ENCODE measurements around the gene OR2AE1. TPM values are rescaled to one million over a fixed set of nuclear protein-coding genes. Genes with fewer than 3 reads are reported as not detected.

OR2AE1 gene
- total and polyA plus RNA-seq, 9 donors, result 0.57 TPM; not detected in 8

DNA sequence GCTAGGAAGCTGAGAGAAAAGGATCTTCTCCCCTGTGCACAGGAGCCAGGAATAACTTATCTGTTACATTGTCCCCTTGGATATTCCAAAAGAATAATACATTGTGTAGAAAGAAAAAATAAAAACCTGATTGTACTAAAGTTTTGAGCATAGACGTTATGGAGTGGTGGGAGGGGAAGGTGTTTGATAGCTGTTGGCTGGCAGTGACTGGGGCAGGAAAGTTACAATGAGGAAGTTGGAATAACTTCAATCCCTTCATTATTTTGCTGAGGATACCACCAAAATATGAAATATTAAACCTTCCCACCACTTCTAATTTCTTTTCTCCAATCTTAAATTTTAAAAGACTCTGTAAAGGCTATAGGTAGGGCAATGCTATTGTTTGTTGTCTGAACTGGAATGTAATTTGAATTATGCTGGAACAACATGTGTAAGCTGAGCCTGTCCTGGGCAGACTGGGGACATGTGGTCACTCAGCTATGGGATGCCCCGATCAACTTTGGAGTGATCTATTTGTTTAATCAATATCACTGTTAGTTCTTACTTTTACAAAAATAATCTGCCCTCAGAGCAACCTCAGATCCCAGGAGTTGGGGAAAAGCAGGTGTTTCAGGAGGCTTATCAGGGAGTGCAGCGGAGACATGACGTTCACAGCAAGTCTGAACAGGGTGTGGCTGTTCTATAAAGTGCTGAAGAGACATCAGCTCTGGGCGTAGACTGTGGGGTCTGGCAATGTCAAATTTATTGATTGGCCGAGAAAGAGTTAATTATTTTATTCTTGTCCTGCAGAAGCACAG lies 28.2 kb downstream of the OR2AE1 start:
- no peak for DNase-seq
- Histone ChIP-seq H3K27me3 (no peaks in the 10 kb centered on the region), H3K27ac (no peak overlapping the region), H3K36me3 (no peaks in the 10 kb centered on the region), H3K9me3 (no peaks in the 10 kb centered on the region), H3K4me3 (no peak overlapping the region), H3K4me1 (ENCODE audit: insufficient read depth) (no peaks in the 10 kb centered on the region)
- intact Hi-C loops (cut with DNase I), result no loop called here
- WGBS, 3 donors, result 61 to 72% (median 62%) methylated on average over 6 of the region's 6 CpGs
- TF ChIP-seq EP300 (IDR thresholded peaks at IDR 0.05), result no peak
- TF ChIP-seq POLR2A (IDR thresholded peaks at IDR 0.05), result no peak

DNA sequence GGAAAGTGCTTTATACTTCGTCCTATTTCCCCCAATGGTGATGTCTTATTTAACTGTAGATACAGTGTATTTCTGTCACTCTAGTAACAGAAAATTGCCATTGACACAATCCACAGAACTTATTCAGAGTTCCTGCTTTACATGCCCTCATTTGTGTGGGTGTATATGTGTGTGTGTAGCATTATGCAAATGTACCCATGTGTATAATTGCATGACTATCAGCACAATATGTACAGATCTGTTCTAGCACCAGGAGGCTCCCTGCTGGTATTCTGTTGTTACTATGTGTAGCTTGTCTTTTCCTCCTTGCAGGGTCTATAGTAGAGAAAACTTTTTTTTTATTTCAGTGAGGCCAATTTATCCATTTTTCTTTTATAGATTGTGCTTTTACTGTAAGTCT lies 32.5 kb downstream of the OR2AE1 start:
- intact Hi-C loops (cut with DNase I), result no loop called here
- WGBS, 3 donors, result 70 to 77% (median 76%) methylated on average over 1 of the region's 1 CpG

GRCh38 chr7:99843808-99844207 lies 33.0 kb downstream of the OR2AE1 start:
- H3K27me3 ChIP-seq, result no peaks in the 10 kb centered on the region
- intact Hi-C loops (cut with DNase I), result no loop called here

More for the DNA sequence above, 32.5 kb downstream of the OR2AE1 start:
- Histone ChIP-seq H3K9me3 (no peaks in the 10 kb centered on the region), H3K36me3 (no peaks in the 10 kb centered on the region), H3K4me1 (ENCODE audit: insufficient read depth) (no peaks in the 10 kb centered on the region), H3K27ac (no peak overlapping the region), H3K4me3 (no peak overlapping the region), H3K27me3 (no peaks in the 10 kb centered on the region)
- DNase-seq, result no peak
- no peak for TF ChIP-seq EP300 (IDR thresholded peaks at IDR 0.05)
- TF ChIP-seq, protein P1, sequence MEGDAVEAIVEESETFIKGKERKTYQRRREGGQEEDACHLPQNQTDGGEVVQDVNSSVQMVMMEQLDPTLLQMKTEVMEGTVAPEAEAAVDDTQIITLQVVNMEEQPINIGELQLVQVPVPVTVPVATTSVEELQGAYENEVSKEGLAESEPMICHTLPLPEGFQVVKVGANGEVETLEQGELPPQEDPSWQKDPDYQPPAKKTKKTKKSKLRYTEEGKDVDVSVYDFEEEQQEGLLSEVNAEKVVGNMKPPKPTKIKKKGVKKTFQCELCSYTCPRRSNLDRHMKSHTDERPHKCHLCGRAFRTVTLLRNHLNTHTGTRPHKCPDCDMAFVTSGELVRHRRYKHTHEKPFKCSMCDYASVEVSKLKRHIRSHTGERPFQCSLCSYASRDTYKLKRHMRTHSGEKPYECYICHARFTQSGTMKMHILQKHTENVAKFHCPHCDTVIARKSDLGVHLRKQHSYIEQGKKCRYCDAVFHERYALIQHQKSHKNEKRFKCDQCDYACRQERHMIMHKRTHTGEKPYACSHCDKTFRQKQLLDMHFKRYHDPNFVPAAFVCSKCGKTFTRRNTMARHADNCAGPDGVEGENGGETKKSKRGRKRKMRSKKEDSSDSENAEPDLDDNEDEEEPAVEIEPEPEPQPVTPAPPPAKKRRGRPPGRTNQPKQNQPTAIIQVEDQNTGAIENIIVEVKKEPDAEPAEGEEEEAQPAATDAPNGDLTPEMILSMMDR (IDR thresholded peaks at IDR 0.05), result no peak
- TF ChIP-seq POLR2A (IDR thresholded peaks at IDR 0.05), result no peak

GRCh38 chr7:99842926-99843325 lies 33.9 kb downstream of the OR2AE1 start:
- Histone ChIP-seq H3K4me3 (no peak overlapping the region), H3K27ac (no peak overlapping the region), H3K4me1 (ENCODE audit: insufficient read depth) (no peaks in the 10 kb centered on the region), H3K27me3 (no peaks in the 10 kb centered on the region), H3K36me3 (no peaks in the 10 kb centered on the region), H3K9me3 (no peaks in the 10 kb centered on the region)
- TF ChIP-seq EP300 (IDR thresholded peaks at IDR 0.05) (no peak), POLR2A (IDR thresholded peaks at IDR 0.05) (no peak)
- TF ChIP-seq, protein P1 (IDR thresholded peaks at IDR 0.05), result no peak
- no peak for DNase-seq
- intact Hi-C loops (cut with DNase I), result no loop called here
- WGBS, 3 donors, result 83 to 91% (median 90%) methylated on average over 2 of the region's 2 CpGs

More at GRCh38 chr7:99843808-99844207, 33.0 kb downstream of the OR2AE1 start:
- no peak overlapping the region for H3K4me3 ChIP-seq
- TF ChIP-seq EP300 (IDR thresholded peaks at IDR 0.05), result no peak
- H3K27ac ChIP-seq, result no peak overlapping the region
- no peaks in the 10 kb centered on the region for H3K36me3 ChIP-seq
- H3K9me3 ChIP-seq, result no peaks in the 10 kb centered on the region
- DNase-seq, result no peak
- WGBS, 3 donors, result 74 to 79% (median 77%) methylated on average over 4 of the region's 4 CpGs
- no peaks in the 10 kb centered on the region for H3K4me1 ChIP-seq (ENCODE audit: insufficient read depth)

- no peak for DNase-seq
- no peak overlapping the region for H3K27ac ChIP-seq
- no peaks in the 10 kb centered on the region for H3K9me3 ChIP-seq
- no peak for TF ChIP-seq POLR2A (IDR thresholded peaks at IDR 0.05)
- TF ChIP-seq, protein P1 (IDR thresholded peaks at IDR 0.05), result no peak
- no peak for TF ChIP-seq EP300 (IDR thresholded peaks at IDR 0.05)
- H3K36me3 ChIP-seq, result no peaks in the 10 kb centered on the region
- no peaks in the 10 kb centered on the region for H3K27me3 ChIP-seq
- WGBS, 3 donors, result 54 to 64% (median 61%) methylated on average over 3 of the region's 3 CpGs
- H3K4me1 ChIP-seq (ENCODE audit: insufficient read depth), result no peaks in the 10 kb centered on the region
- H3K4me3 ChIP-seq, result no peak overlapping the region
- intact Hi-C loops (cut with DNase I), result no loop called here
These were observed 36.5 kb downstream of the OR2AE1 start for GRCh38 chr7:99840136-99840869.

Measured in ovary (tissue), 9 donors.